Fibroblast of villous mesenchyme (primary cell): ENCODE data around the gene CCSAP. TPM values are rescaled to one million over a fixed set of nuclear protein-coding genes. Genes with fewer than 3 reads are reported as not detected.

Source experiments
- DNase-seq: peaks from one replicate; pipeline ENCODE4 v3.0.0-alpha.2; 2010; ENCODE audit warnings: low read depth
- H3K4me3 ChIP-seq: 2 replicates; pipeline ENCODE4 v1.5.1; 2011; ENCODE audit warnings: low read depth, mild to moderate bottlenecking, low read length
- CTCF ChIP-seq: IDR thresholded peaks from 2 replicates; pipeline ENCODE4 v1.5.1; 2012; ENCODE audit warnings: low read depth, mild to moderate bottlenecking, low read length; ENCODE audit not compliant: insufficient read depth
- total RNA-seq: library from RNA; depleted of rRNA; stranded (reverse); fragments of >200 nt; gene quantifications from 2 replicates; pipeline ENCODE4 v1.2.3, GENCODE V29; 2012

CCSAP gene
- total RNA-seq, 1 donor, result 12.1 TPM

- TF ChIP-seq CTCF, result no peak
- DNase-seq, result no peak
- H3K4me3 ChIP-seq, result no peak overlapping the region
Observed at GRCh38 chr1:229302740-229303139, 40.1 kb downstream of the CCSAP start.

- no peak for DNase-seq
- H3K4me3 ChIP-seq, result no peak overlapping the region
- TF ChIP-seq CTCF, result no peak
Observed at GRCh38 chr1:229300099-229300757, 42.6 kb downstream of the CCSAP start.

- DNase-seq, result no peak
- no peak overlapping the region for H3K4me3 ChIP-seq
- no peak for TF ChIP-seq CTCF
Observed at GRCh38 chr1:229298887-229299503, 43.9 kb downstream of the CCSAP start.

GRCh38 chr1:229298420-229298819, 44.4 kb downstream of the CCSAP start:
- TF ChIP-seq CTCF, result no peak
- no peak for DNase-seq
- no peak overlapping the region for H3K4me3 ChIP-seq

- no peak for DNase-seq
- H3K4me3 ChIP-seq, result no peak overlapping the region
- TF ChIP-seq CTCF, result no peak
Observed at GRCh38 chr1:229297746-229298145, 45.1 kb downstream of the CCSAP start.

- H3K4me3 ChIP-seq, result no peak overlapping the region
- peak; percentile 51 for DNase-seq
- no peak for TF ChIP-seq CTCF
Observed at GRCh38 chr1:229296541-229296941, 46.3 kb downstream of the CCSAP start.
